ENCODE measurements around the gene TFF3.
A peak's percentile ranks its signal among the peaks of the same experiment; 100 is the strongest.
"Not testable (repeated sequence)": the region's sequence is repeated elsewhere in the genome, so short reads cannot be mapped to it uniquely, and the experiment has no call there.

TFF3 gene

DNA sequence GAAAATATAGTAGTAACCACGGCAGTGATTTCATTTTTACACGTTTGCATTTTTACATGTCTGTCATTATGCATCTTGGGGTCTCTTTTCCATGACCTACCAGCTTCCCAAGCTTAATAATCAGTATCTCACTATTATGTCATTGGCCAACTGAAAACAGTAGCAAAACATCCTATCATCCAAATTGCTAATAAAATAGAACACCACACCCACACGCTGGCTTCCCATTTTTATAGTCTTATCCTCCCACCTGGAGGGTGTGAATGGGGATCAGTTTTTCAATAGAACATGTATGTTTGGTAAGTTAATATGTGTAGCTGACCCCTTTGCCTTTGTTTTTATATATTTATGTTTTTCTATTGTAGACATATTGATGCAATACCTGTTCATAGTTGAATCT lies 11.8 kb downstream of the TFF3 start:
- no peak for DNase-seq

DNA sequence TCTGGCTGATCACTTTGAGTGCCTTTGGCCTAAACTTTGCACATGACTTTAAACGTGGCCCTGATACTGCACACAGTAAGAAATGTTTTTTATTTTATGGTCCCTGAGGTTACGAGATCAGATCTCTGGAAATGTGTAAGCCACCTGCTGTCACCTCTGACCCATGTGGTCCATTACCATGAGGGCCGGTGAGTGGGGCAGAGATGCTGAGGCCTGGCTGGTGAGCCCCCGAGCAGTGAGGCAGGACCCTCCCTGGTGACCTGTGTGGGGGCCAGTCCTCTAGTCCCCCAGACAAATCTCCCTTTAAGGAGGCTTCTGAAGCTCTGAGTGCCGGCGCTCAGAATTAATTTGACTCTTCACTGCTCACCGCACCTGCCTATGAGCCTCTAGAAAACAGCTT lies 12.4 kb downstream of the TFF3 start:
- peak; percentile 58 for DNase-seq

DNA sequence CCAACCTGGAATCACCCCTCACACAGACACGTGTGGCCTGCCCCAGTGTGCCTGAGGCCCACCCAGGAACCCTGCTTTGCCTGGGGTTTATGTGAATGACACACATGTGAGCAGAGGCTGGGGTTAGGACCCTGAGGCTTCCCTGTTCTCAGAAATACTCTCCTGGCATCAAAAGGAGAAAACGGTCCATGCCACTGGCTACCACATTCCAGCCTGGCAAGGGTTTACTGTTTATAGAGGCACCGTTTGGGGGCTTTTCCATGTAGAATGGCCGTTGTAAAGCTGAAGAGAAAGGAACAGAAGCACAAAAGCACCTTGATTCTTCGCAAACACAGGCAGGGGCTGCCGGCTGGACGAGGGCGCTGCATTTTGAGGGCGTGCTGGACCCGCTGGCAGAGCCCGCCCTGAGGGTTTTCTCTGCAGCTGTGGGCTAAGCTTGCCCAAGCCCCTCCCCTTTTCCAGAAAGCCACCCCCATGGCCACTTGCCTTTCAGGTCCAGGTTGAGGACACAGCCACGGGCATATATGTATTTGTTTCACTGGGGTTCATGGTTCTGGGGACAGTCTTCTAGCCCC lies 13.0 kb downstream of the TFF3 start:
- no peak for DNase-seq

DNA sequence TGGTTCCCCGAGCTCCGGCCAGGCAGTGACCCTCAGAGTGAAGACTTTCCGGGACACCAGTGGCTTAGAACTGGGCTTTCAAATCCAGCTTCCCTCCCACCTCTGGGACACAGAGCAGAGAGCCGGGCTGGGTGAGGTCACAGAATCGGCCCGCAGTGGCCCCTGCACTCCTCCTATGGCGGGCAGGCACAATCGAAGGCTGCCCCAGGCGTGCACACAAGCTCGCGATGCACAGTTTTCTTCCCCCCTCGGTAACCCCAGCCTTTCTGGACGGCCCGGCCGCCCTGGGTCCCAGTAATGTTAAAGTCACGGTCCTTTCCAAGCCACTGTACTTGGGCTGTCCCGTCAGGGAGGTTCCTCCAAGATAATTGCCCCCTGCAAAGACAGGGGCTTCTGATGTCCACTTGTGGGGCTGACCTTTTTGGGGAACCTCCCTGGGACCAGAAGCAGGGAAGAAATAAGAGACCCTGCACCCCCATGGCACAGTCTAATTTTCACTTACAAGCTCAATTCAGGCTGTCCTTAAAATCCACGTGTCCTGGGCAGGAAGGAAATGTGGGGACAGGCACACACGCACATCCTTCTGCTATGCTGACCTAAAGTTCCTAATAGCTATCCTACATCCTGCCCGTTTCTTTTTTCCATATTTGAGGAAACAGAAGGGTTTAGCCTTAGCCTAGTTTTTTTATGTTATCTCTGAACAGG lies 13.7 kb downstream of the TFF3 start:
- no peak for DNase-seq

DNA sequence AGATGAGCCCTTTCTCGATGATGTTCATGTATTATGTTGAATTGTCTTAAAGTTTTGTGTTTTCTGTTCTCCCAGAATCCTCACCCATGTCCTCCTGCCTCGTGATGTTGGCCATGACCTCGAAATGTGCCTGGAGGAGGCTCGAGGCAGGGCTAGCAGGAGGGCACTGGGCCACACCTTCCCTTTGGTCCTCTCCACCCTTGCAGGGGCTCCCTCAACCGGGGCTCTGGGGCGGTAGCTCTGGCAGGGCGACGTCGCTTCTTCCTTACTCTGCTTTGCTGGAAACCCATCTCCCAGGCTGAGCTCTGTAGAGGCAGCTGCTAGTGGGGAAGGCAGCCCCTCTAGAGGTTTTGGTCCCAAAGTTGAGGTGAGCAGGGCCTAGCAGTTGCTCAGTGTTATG lies 14.3 kb downstream of the TFF3 start:
- no peak for DNase-seq

DNA sequence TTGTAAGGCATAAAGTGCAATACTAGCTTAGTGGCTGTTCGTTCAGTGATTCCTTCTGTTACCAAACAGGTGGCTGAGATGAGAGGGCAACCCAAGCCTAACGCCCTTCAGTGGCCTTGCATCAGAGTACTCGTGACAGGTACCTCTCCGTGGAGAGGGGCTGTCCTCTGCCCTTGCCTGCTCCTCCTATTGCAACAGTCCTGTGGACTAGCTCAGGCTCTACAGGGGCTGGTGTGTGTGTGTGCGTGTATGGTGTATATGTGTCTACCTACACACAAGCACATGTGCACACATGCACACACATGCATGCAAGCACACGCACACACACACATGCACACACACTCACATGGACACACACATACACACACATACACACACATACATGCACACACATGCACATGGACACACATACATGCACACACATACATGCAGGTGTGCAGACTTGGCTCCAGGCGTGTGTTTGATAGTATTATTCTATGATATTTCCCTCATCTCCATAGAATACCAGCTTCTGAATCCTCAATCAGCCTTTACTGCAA lies 15.1 kb downstream of the TFF3 start:
- DNase-seq = no peak

DNA sequence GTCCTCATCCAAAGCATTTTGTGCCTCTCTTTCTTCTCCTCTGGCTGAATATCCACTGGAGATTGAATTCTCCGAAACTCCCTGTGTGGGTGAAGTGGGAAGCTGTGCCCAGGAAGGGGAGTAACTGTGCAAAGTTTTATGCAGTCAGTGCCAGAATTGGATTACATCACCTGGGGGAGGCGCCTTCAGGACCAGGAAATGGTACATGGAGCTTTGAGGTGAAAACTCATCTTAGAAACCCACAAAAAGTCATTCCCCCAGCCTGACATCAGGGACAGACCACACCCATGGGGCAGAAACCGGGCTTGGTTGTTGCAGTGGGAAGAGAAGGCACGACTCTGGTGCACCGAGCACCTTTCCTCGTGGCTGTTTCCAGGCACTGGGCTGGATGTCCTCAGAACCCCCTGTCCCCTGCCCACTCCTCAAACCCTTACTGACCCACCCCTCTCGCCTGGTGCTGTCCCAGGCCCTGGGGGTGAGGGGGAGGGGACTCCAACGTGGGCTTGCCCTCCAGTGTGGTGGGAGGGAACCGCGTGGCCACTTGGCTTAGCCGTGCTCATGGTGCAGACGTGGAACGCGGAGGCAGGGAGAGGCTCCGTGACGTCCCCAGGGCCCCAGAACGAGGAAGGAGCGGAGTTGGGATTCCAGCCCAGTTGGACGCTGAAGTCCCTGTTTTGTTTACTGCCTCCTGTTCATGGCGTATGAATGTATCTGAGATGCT lies 15.7 kb downstream of the TFF3 start:
- no peak for DNase-seq

DNA sequence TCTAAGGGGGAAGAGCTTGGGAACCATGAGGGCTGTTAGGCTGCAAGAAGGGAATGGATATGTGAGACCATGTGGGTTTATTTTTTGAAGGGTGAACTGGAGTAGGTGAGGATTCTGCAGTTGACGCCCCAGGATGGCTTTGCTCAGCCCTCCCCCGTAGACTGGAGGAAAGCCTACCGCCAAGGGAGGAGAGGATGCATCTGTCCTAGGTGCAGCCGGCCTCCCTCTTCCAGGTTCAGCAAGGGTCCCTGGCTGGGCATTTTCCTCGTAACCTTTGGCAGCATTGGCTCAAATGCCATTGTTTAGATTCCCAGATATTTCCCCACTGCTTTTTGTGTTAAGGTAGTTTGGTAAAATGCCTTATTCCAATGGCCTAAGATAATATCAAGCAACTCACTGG lies 16.6 kb downstream of the TFF3 start:
- DNase-seq = no peak

DNA sequence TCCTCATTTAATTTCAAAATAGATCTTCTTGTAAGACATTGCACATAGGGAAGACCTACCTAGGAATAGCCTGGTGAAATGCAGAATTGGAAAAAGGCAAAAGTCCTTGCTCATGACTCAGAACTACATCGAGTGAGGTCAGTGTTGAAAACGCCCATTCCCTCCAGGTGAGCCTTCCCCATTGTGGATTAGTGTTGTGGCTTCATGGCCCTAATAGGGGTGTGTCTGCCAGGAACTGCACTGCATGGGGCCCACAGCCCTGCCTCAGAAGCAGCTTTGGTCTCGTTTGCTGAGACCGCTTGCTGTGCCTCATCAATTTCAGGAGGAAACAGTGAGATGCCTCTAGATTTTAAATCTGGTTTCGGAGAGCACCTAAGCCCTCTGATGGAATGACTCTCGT lies 17.0 kb downstream of the TFF3 start:
- DNase-seq = no peak

DNA sequence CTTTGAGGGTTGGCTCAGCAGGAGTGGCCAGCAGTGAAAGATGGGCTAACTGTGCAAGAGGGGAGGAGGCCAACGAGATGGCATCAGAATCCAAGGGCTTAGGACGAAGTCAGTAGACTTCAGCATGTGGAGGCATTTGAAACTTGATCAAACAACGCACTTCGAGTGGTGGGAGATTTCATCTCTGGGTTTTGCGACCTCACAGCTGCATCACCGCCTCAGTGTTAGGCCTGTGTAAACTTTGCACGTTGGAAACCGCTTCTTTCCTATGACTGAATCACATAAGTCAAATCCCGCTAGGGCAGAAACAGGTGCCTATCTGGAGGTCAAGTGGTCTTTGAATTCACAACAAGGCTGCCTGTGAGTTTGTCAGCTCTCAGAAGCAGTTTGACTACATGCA lies 17.8 kb downstream of the TFF3 start:
- DNase-seq = no peak

DNA sequence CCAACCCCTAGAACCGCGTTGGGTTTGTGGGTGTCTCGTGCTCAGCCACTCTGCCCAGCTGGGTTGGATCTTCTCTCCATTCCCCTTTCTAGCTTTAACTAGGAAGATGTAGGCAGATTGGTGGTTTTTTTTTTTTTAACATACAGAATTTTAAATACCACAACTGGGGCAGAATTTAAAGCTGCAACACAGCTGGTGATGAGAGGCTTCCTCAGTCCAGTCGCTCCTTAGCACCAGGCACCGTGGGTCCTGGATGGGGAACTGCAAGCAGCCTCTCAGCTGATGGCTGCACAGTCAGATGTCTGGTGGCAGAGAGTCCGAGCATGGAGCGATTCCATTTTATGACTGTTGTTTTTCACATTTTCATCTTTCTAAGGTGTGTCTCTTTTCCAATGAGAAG lies 18.7 kb downstream of the TFF3 start:
- no peak for DNase-seq

DNA sequence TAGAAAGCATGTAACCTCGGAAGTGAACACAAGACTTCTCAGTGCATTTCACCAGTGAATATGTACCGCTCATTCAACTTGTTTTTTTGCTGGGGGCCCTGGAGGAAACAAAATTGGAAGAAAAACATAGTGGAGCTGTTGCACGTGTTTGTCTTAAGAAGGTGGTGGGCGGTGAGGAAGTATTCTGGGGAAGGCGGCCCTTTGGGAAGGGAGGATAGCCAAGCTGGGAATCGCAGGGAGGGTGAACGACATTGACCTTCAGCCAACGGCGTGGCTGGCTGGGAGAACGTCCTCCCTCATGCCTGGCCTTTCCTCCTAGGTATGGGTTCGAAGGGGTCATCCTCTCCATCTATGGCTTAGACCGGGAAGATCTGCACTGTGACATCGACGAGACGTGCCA lies 19.4 kb downstream of the TFF3 start:
- no peak for DNase-seq

DNA sequence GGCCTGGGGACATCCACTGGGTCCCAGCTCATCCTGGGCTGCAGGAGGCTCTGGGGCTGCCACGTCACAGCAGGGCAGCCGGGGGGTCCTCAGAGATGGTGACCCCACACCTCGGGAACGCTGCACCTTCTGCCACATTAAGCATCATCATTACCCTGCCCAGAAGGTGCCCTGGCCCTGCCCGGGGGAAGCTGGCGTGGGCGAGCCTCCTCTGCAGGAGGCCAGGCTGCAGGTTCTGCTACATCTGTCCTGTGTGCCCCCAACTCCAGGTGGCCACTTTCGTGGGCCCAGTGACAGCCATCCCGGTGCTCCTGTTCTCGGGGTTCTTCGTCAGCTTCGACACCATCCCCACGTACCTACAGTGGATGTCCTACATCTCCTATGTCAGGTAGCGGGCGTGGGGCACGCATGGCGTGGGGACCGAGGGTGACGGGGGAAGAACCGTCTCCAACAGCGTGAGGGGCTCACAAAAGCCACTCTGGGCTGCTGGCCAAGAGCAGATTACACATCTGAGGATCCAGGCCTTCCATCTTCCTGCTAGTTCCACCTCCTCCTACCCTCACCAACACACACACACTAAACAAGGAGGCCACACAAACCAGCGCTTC lies 20.8 kb downstream of the TFF3 start:
- DNase-seq = no peak

DNA sequence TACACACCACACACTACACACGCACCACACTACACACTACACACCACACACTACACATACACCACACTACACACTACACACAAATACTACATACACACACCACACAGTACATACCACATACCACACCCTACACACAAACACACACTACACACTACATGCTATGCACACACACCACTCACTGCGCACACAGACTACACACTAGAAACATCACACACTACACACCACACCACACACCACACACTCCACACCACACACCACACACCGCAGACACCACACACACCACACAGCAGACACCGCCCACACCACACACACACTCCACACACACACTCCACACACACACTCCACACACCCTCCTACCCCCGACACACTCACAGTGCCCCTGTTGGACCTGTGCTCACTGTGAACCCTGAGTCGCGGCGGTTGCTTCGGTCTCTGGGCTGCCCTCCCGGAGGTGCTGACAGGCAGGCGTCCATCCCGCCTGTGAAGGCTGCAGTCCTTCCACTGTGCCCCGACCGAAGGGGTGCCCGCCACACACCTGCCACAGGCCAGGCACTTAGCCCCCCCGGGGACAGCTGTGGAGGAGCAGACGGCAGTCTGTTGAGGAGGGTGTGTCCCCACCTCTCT lies 21.4 kb downstream of the TFF3 start:
- DNase-seq = no peak

DNA sequence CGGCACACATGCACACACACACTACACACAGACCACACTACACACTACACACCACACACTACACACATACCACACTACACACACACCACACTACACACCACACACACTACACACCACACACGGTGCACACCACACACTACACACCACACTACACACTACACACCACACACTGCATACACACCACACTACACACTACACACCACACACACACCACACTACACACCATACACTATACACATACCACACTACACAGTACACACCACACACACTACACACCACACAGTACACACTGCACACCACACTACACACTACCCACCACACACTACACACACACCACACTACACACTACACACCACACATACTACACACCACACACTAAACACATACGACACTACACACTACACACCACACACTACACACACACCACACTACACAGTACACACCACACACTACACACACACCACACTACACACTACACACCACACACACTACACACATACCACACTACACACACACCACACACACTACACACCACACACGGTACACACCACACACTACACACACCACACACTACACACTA lies 22.6 kb downstream of the TFF3 start:
- DNase-seq = not testable (repeated sequence)

DNA sequence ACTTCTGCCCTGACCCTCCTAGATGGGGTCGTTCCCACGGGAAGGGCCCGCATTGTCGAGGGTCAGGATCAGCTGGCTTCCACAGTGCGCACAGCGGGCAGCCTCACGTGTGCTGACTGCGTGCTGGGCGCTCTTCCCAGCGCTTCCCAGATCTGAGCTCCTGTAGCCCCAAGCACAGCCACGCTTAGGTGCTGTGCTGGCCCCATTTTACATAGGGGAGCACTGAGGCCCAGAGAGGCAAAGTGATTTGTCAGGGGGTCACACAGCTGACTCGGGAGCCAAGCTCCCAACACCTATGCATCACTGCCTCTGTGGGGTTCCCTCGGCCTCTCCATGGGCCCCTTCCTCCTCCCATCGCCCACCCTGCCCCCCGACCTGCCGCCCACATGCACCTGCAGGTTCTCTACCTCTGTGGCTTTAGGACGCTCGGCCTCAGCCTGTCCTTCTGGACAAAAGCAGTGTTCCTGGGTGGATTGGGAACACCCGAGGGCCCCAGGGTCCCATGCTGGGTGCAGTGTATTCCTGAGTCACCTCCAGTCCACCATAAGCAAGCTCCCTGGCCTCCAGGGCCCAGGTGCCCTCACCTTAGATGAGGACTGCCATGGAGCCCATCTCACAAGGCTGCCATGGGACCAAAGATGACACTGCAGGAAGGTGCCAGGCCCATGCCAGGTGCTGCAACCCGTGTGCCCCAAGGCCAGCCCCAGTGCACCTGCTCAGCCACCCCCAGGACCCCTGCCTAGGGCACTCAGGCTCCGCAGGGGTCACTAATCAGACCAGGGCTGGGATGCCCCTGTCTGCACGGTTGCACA lies 23.3 kb downstream of the TFF3 start:
- no peak for DNase-seq

DNA sequence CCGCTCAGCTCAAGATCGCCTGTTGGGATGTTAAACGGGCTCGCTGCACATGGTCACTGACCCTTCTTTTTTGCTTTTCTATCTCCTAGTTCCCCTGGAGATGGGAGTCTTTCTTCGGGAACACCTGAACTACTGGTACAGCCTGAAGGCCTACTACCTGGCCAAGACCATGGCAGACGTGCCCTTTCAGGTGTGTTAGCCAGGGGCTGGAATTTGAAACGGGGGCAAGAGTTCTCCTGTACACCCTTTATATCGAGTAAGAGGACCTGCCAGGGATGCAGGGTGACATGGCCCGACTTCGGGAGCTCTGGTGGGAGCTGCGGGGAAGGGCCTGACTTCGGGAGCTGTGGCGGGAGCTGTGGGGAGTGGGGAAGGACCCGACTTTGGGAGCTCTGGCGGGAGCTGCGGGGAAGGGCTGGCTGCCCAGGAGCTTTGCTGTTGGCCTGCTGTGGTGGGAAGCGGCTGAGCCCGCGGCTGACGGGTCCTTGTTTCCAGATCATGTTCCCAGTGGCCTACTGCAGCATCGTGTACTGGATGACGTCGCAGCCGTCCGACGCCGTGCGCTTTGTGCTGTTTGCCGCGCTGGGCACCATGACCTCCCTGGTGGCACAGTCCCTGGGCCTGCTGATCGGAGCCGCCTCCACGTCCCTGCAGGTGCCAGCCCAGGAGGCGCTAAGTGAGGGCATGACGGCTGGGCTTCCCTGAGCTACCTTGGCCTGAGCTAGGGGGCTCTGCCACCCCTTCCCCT lies 24.0 kb downstream of the TFF3 start:
- no peak for DNase-seq

DNA sequence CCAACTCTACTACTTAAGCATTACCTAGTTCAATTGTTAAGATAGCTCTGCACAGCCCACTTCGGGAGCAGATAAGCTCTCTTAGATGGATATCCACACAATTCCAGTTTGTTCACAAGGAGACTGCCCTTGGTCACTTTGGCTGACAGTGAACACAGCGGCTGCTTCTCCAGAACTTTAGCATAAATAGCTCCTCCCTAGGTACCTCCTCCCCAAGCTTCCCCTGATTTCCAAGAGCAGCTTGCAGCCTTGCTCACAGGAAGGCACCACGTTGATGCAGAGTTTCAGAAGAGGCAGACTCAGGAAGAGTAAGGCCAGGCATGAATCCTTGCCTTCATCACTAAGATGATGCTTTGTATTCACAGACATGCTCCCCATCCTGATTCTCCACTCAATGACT lies 24.7 kb downstream of the TFF3 start:
- DNase-seq = no peak

DNA sequence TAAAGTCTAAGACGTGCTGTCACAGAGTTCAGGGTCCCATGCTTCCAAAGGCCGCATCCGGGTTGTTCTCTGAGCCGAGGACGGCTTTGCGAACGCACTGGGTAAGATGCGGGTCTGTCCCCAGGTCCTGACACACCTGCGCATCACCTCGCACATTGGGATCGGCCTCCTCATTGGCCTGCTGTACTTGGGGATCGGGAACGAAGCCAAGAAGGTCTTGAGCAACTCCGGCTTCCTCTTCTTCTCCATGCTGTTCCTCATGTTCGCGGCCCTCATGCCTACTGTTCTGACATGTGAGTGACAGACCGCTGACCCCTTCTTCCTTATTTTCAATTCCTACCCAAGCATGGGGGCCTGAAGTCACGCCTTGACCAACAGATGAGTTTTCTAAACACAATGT lies 25.3 kb downstream of the TFF3 start:
- DNase-seq = no peak

DNA sequence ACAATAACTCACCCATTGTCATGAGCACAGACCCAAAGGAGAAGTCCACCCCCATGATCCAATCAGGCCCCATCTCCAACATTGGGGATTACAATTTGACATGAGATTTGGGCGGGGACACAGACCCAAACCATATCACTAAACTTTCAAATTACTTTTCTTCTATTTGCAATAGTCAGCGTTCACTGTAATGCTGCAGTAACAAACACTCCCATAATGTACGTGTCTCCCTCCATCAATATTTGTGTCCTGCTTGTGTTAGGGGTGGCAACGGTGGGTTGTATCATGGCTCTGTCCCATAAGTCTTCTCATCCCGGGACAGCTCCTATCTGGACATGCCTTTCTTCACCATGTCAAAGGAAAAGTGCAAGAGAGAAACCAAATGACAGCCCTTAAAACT lies 26.2 kb downstream of the TFF3 start:
- DNase-seq = no peak

All from NCI-H2107 (cell line).